GOT3 (cell line): ENCODE data around the gene PCDHGB3.

Experiments used
- DNase-seq: peaks from one replicate; lab custom pipeline; 2025; ENCODE audit warnings: mixed read lengths; lab: John Stamatoyannopoulos, UW

The PCDHGB3 gene

GRCh38 chr5:141419074-141419880, 49.2 kb downstream of the PCDHGB3 start:
- DNase-seq: no peak

- DNase-seq: no peak
These were observed 50.9 kb downstream of the PCDHGB3 start, which contains the start of gene PCDHGA11 for GRCh38 chr5:141420855-141421488. PCDHGA11 (plus strand) TSS chr5:141421051; CDS start chr5:141421228, 177 bp downstream.

GRCh38 chr5:141421489-141421855, 51.4 kb downstream of the PCDHGB3 start:
- DNase-seq: no peak
